SK-N-SH (cell line): ENCODE data around the gene SETD1A. TPM values are rescaled to one million over a fixed set of nuclear protein-coding genes. Genes with fewer than 3 reads are reported as not detected.
"Not testable (repeated sequence)": the region's sequence is repeated elsewhere in the genome, so short reads cannot be mapped to it uniquely, and the experiment has no call there.

Experiments used
- CTCF ChIA-PET: fragments of 300-600, 350-600 bp; formaldehyde crosslinking; extraction: SDS; loops from one replicate; lab custom pipeline; 2021; lab: Yijun Ruan, JAX
- POLR2A ChIA-PET: fragments of 350-600 bp; sonication (Branson Sonifier 250); formaldehyde crosslinking; extraction: SDS; loops from one replicate; lab custom pipeline; 2020; ENCODE audit warnings: antibody characterized with exemption, inconsistent platforms; lab: Yijun Ruan, JAX
- DNase-seq: peaks from one replicate; pipeline ENCODE4 v3.0.0; 2012
- H2AFZ ChIP-seq: fragments of 200-600 bp; sonication (generic); 2 replicates; pipeline ENCODE4 v1.8.1; 2016; ENCODE audit warnings: antibody characterized with exemption, mild to moderate bottlenecking, low read depth
- H3F3A ChIP-seq: fragments of 200-600 bp; sonication (generic); replicated peaks from 2 replicates; pipeline ENCODE3; 2016; ENCODE audit warnings: antibody characterized with exemption, mild to moderate bottlenecking; ENCODE audit not compliant: insufficient read depth
- H3K27ac ChIP-seq, 2 experiments: fragments of 200-500 bp in 1 of 2; fragments of 200-600 bp in 1 of 2; sonication (Bioruptor generic) in 1 of 2; sonication (generic), shearing (Covaris generic) in 1 of 2; 2 replicates each; pipeline versions ENCODE4 v1.5.1 to v1.6.1; 2014 to 2016; ENCODE audit warnings: low read depth in 2 of 2, inconsistent platforms in 1 of 2, low read length in 1 of 2, mild to moderate bottlenecking in 1 of 2, mixed read lengths in 1 of 2
- H3K27me3 ChIP-seq: fragments of 200-600 bp; sonication (generic), shearing (Covaris generic); 2 replicates; pipeline ENCODE4 v1.6.1; 2016; ENCODE audit warnings: mixed run types; ENCODE audit not compliant: insufficient read depth
- H3K36me3 ChIP-seq, 2 experiments: fragments of 200-500 bp in 1 of 2; fragments of 200-600 bp in 1 of 2; sonication (Bioruptor generic) in 1 of 2; sonication (generic) in 1 of 2; replicated peaks in 1 of 2; 2 replicates each; pipeline versions ENCODE3 to v1.5.1; 2014 to 2016; ENCODE audit warnings: low read length in 1 of 2, mild to moderate bottlenecking in 1 of 2; ENCODE audit not compliant: insufficient read depth in 2 of 2, control insufficient read depth in 1 of 2
- H3K4me1 ChIP-seq, 2 experiments: fragments of 200-500 bp in 1 of 2; fragments of 200-600 bp in 1 of 2; sonication (Bioruptor generic) in 1 of 2; sonication (generic), shearing (Covaris generic) in 1 of 2; 2 replicates each; pipeline versions ENCODE4 v1.5.1 to v1.6.1; 2014 to 2016; ENCODE audit warnings: low read depth in 1 of 2, low read length in 1 of 2, mixed run types in 1 of 2; ENCODE audit not compliant: insufficient read depth in 2 of 2, control insufficient read depth in 1 of 2
- H3K4me2 ChIP-seq: fragments of 200-600 bp; sonication (generic), shearing (Covaris generic); 2 replicates; pipeline ENCODE4 v1.6.1; 2017; ENCODE audit warnings: mixed run types
- H3K4me3 ChIP-seq, 2 experiments: fragments of 200-500 bp in 1 of 2; fragments of 200-600 bp in 1 of 2; sonication (Bioruptor generic) in 1 of 2; sonication (generic), shearing (Covaris generic) in 1 of 2; 2 replicates each; pipeline versions ENCODE4 v1.5.1 to v1.8.1; 2014 to 2016; ENCODE audit warnings: low read depth in 2 of 2, inconsistent platforms in 1 of 2, low read length in 1 of 2, mild to moderate bottlenecking in 1 of 2, mixed read lengths in 1 of 2, moderate library complexity in 1 of 2
- H3K79me2 ChIP-seq: fragments of 200-600 bp; sonication (generic); 2 replicates; pipeline ENCODE4 v1.8.1; 2017; ENCODE audit warnings: mild to moderate bottlenecking; ENCODE audit not compliant: insufficient read depth
- H3K9ac ChIP-seq: fragments of 200-600 bp; sonication (generic); 2 replicates; pipeline ENCODE4 v1.6.1; 2017; ENCODE audit warnings: mixed run types
- H3K9me2 ChIP-seq: fragments of 200-600 bp; sonication (generic); 2 replicates; pipeline ENCODE4 v1.6.1; 2017; ENCODE audit warnings: mixed run types
- H3K9me3 ChIP-seq: fragments of 200-600 bp; sonication (generic); 2 replicates; pipeline ENCODE4 v1.6.1; 2017; ENCODE audit warnings: mixed run types, mild to moderate bottlenecking, moderate library complexity
- H4K20me1 ChIP-seq: fragments of 200-600 bp; sonication (generic); 2 replicates; pipeline ENCODE4 v1.6.1; 2017; ENCODE audit warnings: mild to moderate bottlenecking, mixed run types; ENCODE audit not compliant: insufficient read depth
- ELF1 ChIP-seq: IDR thresholded peaks from 2 replicates; pipeline ENCODE4 v1.4.0; 2012
- EP300 ChIP-seq, 2 experiments: IDR thresholded peaks; 2 replicates each; pipeline versions ENCODE4 v1.4.0 to v1.6.1; 2012; ENCODE audit warnings: borderline replicate concordance in 1 of 2, low read depth in 1 of 2, low read length in 1 of 2
- EZH2phosphoT487 ChIP-seq: fragments of 200-600 bp; sonication (generic); IDR thresholded peaks from 2 replicates; pipeline ENCODE4 v1.6.1; 2017; ENCODE audit warnings: low read depth, mixed run types, mild to moderate bottlenecking, antibody characterized with exemption, moderate library complexity, borderline replicate concordance
- FOSL2 ChIP-seq: IDR thresholded peaks from 2 replicates; pipeline ENCODE4 v1.4.0; 2012; ENCODE audit warnings: low read depth, mild to moderate bottlenecking, moderate library complexity, borderline replicate concordance
- GABPA ChIP-seq: IDR thresholded peaks from 2 replicates; pipeline ENCODE4 v1.4.0; 2012; ENCODE audit warnings: low read depth, mild to moderate bottlenecking
- MXI1 ChIP-seq: IDR thresholded peaks from 2 replicates; pipeline ENCODE4 v1.6.1; 2012; ENCODE audit warnings: mild to moderate bottlenecking, low read depth, low read length, improper control_type of control experiment
- NFIC ChIP-seq: IDR thresholded peaks from 2 replicates; pipeline ENCODE4 v1.4.0; 2012; ENCODE audit warnings: borderline replicate concordance
- RFX5 ChIP-seq: IDR thresholded peaks from 2 replicates; pipeline ENCODE4 v1.6.1; 2012; ENCODE audit warnings: mild to moderate bottlenecking, improper control_type of control experiment, low read length
- RXRA ChIP-seq: IDR thresholded peaks from 2 replicates; pipeline ENCODE4 v1.4.0; 2012; ENCODE audit warnings: low read depth, mild to moderate bottlenecking, borderline replicate concordance
- SMC3 ChIP-seq: IDR thresholded peaks from 2 replicates; pipeline ENCODE4 v1.6.1; 2012; ENCODE audit warnings: low read depth, low read length, improper control_type of control experiment
- TCF12 ChIP-seq: IDR thresholded peaks from 2 replicates; pipeline ENCODE4 v1.4.0; 2012
- TEAD4 ChIP-seq: IDR thresholded peaks from 2 replicates; pipeline ENCODE4 v1.4.0; 2012; ENCODE audit warnings: mild to moderate bottlenecking, borderline replicate concordance; ENCODE audit not compliant: insufficient read depth
- USF1 ChIP-seq: IDR thresholded peaks from 2 replicates; pipeline ENCODE4 v1.4.0; 2012; ENCODE audit warnings: low read depth, borderline replicate concordance
- USF2 ChIP-seq: fragments of 150-350 bp; IDR thresholded peaks from 2 replicates; pipeline ENCODE4 v1.6.1; 2017; ENCODE audit warnings: antibody characterized with exemption, low read length, low read depth, borderline replicate concordance
- WGBS: methylation state at CpG from one replicate; pipeline ENCODE4 v1.1.6; 2017; ENCODE audit warnings: low lambda C conversion rate; 5-methylcytosine and 5-hydroxymethylcytosine counted together
- polyA plus RNA-seq, 3 experiments: library from polyadenylated mRNA; depleted of rRNA; stranded (reverse); fragments of >200 nt; gene quantifications; 2 replicates each; pipeline ENCODE4 v1.2.3, GENCODE V29; 2012

SETD1A gene
- polyA plus RNA-seq, 1 of the 3 experiments (the other 2 are of a cell fraction), result 6.8 TPM

DNA sequence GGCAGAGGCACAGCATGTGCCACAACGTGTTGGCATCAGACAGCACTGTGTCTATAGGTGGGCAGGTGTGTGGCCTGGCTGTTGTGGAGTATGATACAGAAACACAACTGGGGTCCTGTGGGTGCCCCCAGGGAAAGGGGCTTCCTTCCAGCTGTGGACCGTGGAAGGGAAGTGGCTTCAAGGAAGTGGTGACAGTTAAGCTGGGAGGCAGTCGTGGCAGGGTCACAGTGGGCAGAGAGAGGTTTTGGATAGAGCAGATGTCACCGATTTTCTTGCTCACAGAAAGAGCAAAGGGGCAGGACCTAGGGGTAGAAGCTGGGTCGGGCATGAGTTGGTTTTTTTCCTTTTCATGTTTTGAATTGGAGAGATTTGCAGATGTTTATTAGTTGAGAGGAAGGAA is 19.9 kb upstream of the SETD1A start:
- Histone ChIP-seq H3K27ac (no peak overlapping the region), H3K4me2 (no peak overlapping the region), H4K20me1 (peaks cover 4% of the 10 kb centered on the region; the same call in 1 of the 2 replicates), H3K4me3 (no peak overlapping the region), H3K27me3 (no peaks in the 10 kb centered on the region), H3K4me1 (peaks cover 0 to 7% of the 10 kb centered on the region in 2 experiments; a peak in 1 of 4 replicates), H3K9me3 (no peaks in the 10 kb centered on the region), H3K79me2 (peaks cover 19% of the 10 kb centered on the region; the same call in 1 of the 2 replicates), H3F3A (peaks cover 4% of the 10 kb centered on the region), H3K9me2 (no peaks in the 10 kb centered on the region), H3K9ac (no peak overlapping the region), H3K36me3 (peaks cover 13 to 27% of the 10 kb centered on the region in 2 experiments), H2AFZ (no peak overlapping the region)
- no peak for TF ChIP-seq TEAD4
- TF ChIP-seq USF2, result no peak
- TF ChIP-seq EP300 (IDR thresholded peaks at IDR 0.05; ENCODE audit: borderline replicate concordance in 1 of 2, low read depth in 1 of 2, low read length in 1 of 2), result no peak
- no peak for TF ChIP-seq RFX5
- TF ChIP-seq EZH2phosphoT487, result no peak
- no peak for TF ChIP-seq SMC3
- no peak for TF ChIP-seq GABPA
- TF ChIP-seq MXI1, result no peak
- no peak for TF ChIP-seq RXRA
- no peak for TF ChIP-seq ELF1
- no peak for TF ChIP-seq USF1
- no peak for TF ChIP-seq NFIC
- TF ChIP-seq TCF12, result no peak
- TF ChIP-seq FOSL2, result no peak
- CTCF ChIA-PET, result no interaction called here
- 69% methylated on average over 5 of the region's 5 CpGs for WGBS
- DNase-seq, result no peak
- POLR2A ChIA-PET, result no interaction called here

DNA sequence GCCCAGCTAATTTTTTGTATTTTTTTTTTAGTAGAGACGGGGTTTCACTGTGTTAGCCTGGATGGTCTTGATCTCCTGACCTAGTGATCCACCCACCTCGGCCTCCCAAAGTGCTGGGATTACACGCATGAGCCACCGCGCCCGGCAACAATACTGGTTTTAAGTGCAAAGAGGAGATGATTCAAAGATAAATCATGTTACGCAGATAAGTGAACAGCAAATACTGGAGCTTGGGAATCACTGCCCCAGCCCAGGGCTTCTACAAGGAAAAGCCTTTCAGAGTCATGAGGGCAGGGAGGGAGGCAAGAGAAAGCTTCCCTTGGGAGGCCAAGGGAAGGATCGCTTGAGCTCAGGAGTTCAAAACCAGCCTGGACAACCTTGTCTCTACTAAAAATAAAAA is 18.0 kb upstream of the SETD1A start:
- H3F3A ChIP-seq, H4K20me1 ChIP-seq, H3K4me2 ChIP-seq, H3K4me3 ChIP-seq, H3K27me3 ChIP-seq, H3K4me1 ChIP-seq, H2AFZ ChIP-seq, H3K9me3 ChIP-seq, DNase-seq, H3K9ac ChIP-seq, POLR2A ChIA-PET, H3K9me2 ChIP-seq: not testable (repeated sequence)
- CTCF ChIA-PET, result interaction anchor here (0.6 to 4.8 kb wide), 4 partner anchors 12 to 492 kb away, joined by 3 to 45 read pairs (median 3); partner anchors contain the start of gene ORAI3
- H3K27ac ChIP-seq, result peak overlapping the region in 1 of 2 experiments; percentile 75; a peak in 2 of 4 replicates
- peaks cover 26 to 27% of the 10 kb centered on the region in 2 experiments for H3K36me3 ChIP-seq
- H3K79me2 ChIP-seq, result peaks cover 19% of the 10 kb centered on the region; the same call in 1 of the 2 replicates
- WGBS, result 92% methylated on average over 8 of the region's 8 CpGs
